ENCODE measurements around the gene APOB. TPM values are rescaled to one million over a fixed set of nuclear protein-coding genes. Genes with fewer than 3 reads are reported as not detected.
A peak's percentile ranks its signal among the peaks of the same experiment; 100 is the strongest.

APOB gene
- total and polyA plus RNA-seq, 2 of the 13 experiments (the other 11 are each of a cell fraction or from before 2014, with no cell fraction given): 1,569 to 2,515 TPM

DNA sequence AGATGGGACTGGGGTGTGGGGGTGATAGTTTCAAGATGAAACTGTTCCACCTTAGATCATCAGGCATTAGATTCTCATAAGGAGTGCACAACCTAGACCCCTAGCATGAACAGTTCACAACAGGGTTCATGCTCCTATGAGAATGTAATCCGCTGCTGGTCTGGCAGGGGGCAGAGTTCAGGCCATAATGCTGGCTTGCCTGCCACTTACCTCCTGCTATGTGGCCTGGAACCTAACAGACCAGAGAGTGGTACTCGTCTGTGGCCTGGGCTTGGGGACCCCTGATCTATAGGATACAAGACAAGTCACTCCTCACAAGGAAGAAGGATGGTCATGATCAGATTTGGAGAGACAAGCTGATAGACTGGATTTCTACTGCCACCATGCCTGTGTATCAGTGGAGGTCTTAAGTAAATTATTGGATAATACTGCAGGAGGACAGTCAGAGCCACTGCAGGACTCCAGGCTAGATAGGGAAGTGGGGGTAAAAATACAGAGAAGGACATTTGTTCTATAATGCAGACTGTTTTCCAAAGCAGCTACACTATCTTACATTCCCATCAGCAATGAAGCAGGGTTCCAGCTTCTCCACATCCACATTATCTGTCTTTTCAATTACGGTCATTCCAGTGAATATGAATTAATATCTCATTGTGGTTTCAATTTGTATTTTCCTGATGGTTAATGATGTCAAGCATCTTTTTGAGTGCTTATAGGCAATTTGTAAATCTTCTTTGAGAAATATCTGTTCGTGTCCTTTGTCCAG lies 28.8 kb upstream of the APOB start (continued):
- TF ChIP-seq ZKSCAN1 (IDR thresholded peaks at IDR 0.05; ENCODE audit: low read length): no peak
- no peak for TF ChIP-seq TSC22D2 (CRISPR knock-in tag; IDR thresholded peaks at IDR 0.05; ENCODE audit: borderline replicate concordance)
- no peak for TF ChIP-seq REXO4 (CRISPR knock-in tag; IDR thresholded peaks at IDR 0.05; ENCODE audit: borderline replicate concordance)
- no peak for TF ChIP-seq SIX1 (CRISPR knock-in tag; IDR thresholded peaks at IDR 0.05; ENCODE audit: borderline replicate concordance)
- peak; percentile 31; the same call in 1 of the 2 replicates for TF ChIP-seq BHLHE40 (IDR thresholded peaks at IDR 0.05; ENCODE audit: low read length)
- TF ChIP-seq, protein P1, sequence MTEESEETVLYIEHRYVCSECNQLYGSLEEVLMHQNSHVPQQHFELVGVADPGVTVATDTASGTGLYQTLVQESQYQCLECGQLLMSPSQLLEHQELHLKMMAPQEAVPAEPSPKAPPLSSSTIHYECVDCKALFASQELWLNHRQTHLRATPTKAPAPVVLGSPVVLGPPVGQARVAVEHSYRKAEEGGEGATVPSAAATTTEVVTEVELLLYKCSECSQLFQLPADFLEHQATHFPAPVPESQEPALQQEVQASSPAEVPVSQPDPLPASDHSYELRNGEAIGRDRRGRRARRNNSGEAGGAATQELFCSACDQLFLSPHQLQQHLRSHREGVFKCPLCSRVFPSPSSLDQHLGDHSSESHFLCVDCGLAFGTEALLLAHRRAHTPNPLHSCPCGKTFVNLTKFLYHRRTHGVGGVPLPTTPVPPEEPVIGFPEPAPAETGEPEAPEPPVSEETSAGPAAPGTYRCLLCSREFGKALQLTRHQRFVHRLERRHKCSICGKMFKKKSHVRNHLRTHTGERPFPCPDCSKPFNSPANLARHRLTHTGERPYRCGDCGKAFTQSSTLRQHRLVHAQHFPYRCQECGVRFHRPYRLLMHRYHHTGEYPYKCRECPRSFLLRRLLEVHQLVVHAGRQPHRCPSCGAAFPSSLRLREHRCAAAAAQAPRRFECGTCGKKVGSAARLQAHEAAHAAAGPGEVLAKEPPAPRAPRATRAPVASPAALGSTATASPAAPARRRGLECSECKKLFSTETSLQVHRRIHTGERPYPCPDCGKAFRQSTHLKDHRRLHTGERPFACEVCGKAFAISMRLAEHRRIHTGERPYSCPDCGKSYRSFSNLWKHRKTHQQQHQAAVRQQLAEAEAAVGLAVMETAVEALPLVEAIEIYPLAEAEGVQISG (CRISPR knock-in tag; IDR thresholded peaks at IDR 0.05): 0 out of 2 replicates have a peak, but pooled peaks have one; percentile 42
- TF ChIP-seq, protein P2, sequence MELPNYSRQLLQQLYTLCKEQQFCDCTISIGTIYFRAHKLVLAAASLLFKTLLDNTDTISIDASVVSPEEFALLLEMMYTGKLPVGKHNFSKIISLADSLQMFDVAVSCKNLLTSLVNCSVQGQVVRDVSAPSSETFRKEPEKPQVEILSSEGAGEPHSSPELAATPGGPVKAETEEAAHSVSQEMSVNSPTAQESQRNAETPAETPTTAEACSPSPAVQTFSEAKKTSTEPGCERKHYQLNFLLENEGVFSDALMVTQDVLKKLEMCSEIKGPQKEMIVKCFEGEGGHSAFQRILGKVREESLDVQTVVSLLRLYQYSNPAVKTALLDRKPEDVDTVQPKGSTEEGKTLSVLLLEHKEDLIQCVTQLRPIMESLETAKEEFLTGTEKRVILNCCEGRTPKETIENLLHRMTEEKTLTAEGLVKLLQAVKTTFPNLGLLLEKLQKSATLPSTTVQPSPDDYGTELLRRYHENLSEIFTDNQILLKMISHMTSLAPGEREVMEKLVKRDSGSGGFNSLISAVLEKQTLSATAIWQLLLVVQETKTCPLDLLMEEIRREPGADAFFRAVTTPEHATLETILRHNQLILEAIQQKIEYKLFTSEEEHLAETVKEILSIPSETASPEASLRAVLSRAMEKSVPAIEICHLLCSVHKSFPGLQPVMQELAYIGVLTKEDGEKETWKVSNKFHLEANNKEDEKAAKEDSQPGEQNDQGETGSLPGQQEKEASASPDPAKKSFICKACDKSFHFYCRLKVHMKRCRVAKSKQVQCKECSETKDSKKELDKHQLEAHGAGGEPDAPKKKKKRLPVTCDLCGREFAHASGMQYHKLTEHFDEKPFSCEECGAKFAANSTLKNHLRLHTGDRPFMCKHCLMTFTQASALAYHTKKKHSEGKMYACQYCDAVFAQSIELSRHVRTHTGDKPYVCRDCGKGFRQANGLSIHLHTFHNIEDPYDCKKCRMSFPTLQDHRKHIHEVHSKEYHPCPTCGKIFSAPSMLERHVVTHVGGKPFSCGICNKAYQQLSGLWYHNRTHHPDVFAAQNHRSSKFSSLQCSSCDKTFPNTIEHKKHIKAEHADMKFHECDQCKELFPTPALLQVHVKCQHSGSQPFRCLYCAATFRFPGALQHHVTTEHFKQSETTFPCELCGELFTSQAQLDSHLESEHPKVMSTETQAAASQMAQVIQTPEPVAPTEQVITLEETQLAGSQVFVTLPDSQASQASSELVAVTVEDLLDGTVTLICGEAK (IDR thresholded peaks at IDR 0.05): no peak
- TF ChIP-seq, protein P2 (CRISPR knock-in tag; IDR thresholded peaks at IDR 0.05): no peak
- no peak for TF ChIP-seq NR2F1 (CRISPR knock-in tag; IDR thresholded peaks at IDR 0.05)
- TF ChIP-seq MLLT10 (CRISPR knock-in tag; IDR thresholded peaks at IDR 0.05): no peak
- no peak for TF ChIP-seq JDP2 (CRISPR knock-in tag; IDR thresholded peaks at IDR 0.05; ENCODE audit: borderline replicate concordance)
- TF ChIP-seq ZBTB42 (CRISPR knock-in tag; IDR thresholded peaks at IDR 0.05): no peak
- TF ChIP-seq ONECUT2 (CRISPR knock-in tag; IDR thresholded peaks at IDR 0.05): no peak
- TF ChIP-seq NONO (IDR thresholded peaks at IDR 0.05): no peak
- no peak for TF ChIP-seq NONO (CRISPR knock-in tag; conservative IDR thresholded peaks at IDR 0.05)
- no peak for TF ChIP-seq KAT8 (CRISPR knock-in tag; IDR thresholded peaks at IDR 0.05)
- TF ChIP-seq, protein P3, sequence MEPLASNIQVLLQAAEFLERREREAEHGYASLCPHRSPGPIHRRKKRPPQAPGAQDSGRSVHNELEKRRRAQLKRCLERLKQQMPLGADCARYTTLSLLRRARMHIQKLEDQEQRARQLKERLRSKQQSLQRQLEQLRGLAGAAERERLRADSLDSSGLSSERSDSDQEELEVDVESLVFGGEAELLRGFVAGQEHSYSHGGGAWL (CRISPR knock-in tag; IDR thresholded peaks at IDR 0.05): no peak

Data from HepG2 (cell line).